ACC112 (cell line): Measurements from ENCODE around the gene FAM184A.

Source experiments
- H2AFZ ChIP-seq: fragments of 200-600 bp; sonication (generic); one replicate; pipeline ENCODE4 v1.6.0; 2017; ENCODE audit warnings: antibody characterized with exemption, low read length; ENCODE audit not compliant: unreplicated experiment
- H3K27ac ChIP-seq: fragments of 200-600 bp; sonication (generic); 2 replicates; pipeline ENCODE4 v1.5.1; 2014; ENCODE audit warnings: low read depth, mild to moderate bottlenecking, antibody characterized with exemption, low read length, moderate library complexity
- H3K27me3 ChIP-seq: fragments of 200-600 bp; sonication (generic); 2 replicates; pipeline ENCODE4 v1.6.1; 2014; ENCODE audit warnings: mild to moderate bottlenecking, antibody characterized with exemption, low read length, moderate library complexity, mixed read lengths; ENCODE audit not compliant: insufficient read depth
- H3K36me3 ChIP-seq: fragments of 200-600 bp; sonication (generic); 2 replicates; pipeline ENCODE4 v1.6.1; 2016; ENCODE audit warnings: mild to moderate bottlenecking, antibody characterized with exemption, low read length, moderate library complexity, mixed read lengths; ENCODE audit not compliant: insufficient read depth
- H3K4me1 ChIP-seq: fragments of 200-600 bp; sonication (generic); one replicate; pipeline ENCODE4 v1.6.1; 2016; ENCODE audit warnings: low read length, mixed read lengths; ENCODE audit not compliant: insufficient read depth, unreplicated experiment, control insufficient read depth
- H3K4me3 ChIP-seq: fragments of 200-600 bp; sonication (generic); 2 replicates; pipeline ENCODE4 v1.5.1; 2014; ENCODE audit warnings: mild to moderate bottlenecking, low read depth, low read length
- H3K79me2 ChIP-seq: fragments of 200-600 bp; sonication (generic); one replicate; pipeline ENCODE4 v1.6.0; 2016; ENCODE audit warnings: low read length; ENCODE audit not compliant: control insufficient read depth, unreplicated experiment, insufficient read depth

FAM184A gene

DNA sequence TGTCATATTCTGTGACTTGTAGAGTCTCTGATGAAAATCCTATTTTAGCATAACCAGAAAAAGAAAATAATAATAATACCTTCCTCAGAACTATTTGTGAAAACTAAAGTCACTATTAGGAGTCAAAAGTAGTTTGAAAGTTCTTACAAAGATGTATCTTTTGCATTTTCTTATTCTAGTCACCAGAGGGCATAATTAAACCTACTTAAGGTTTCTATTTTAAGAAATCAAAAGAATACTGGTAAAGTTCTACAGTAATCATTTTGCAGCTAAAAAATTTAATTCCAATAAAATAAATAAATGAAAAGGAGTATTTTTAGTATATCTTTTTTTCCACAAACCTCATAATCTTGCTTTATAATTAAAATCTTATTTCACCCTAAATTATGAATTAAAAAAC, 115.5 kb downstream of the FAM184A start:
- H2AFZ ChIP-seq: no peak overlapping the region
- H3K27me3 ChIP-seq: no peaks in the 10 kb centered on the region

DNA sequence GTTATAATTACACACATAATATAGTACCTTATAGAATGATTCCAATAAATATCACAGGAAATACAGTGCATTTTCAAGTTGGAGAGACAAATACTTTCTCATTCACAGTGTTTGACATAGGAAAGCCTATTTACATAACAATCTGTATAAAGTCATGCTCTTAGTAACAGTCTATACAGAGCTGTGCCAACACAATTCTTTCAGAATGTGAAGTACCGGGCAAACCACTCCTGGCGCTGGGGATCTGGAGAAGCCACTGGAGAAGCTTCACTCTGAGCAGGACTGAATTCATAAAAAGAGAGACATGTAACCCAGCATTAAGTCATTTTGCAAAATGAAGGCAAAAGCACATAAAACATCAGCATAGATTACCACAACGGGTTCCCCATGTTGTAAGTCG, 118.6 kb downstream of the FAM184A start:
- Histone ChIP-seq H3K36me3 (no peaks in the 10 kb centered on the region), H3K79me2 (no peaks in the 10 kb centered on the region), H2AFZ (no peak overlapping the region), H3K27me3 (no peaks in the 10 kb centered on the region), H3K27ac (no peak overlapping the region), H3K4me1 (no peaks in the 10 kb centered on the region), H3K4me3 (no peak overlapping the region)

More for the DNA sequence above, 115.5 kb downstream of the FAM184A start:
- H3K36me3 ChIP-seq: no peaks in the 10 kb centered on the region
- no peak overlapping the region for H3K4me3 ChIP-seq
- H3K79me2 ChIP-seq: no peaks in the 10 kb centered on the region
- no peaks in the 10 kb centered on the region for H3K4me1 ChIP-seq
- no peak overlapping the region for H3K27ac ChIP-seq

- Histone ChIP-seq H3K79me2 (no peaks in the 10 kb centered on the region), H3K4me3 (no peak overlapping the region), H3K27me3 (no peaks in the 10 kb centered on the region), H3K4me1 (no peaks in the 10 kb centered on the region), H3K36me3 (no peaks in the 10 kb centered on the region), H3K27ac (no peak overlapping the region), H2AFZ (no peak overlapping the region)
Observed at GRCh38 chr6:118953391-118953790, 125.1 kb downstream of the FAM184A start.

DNA sequence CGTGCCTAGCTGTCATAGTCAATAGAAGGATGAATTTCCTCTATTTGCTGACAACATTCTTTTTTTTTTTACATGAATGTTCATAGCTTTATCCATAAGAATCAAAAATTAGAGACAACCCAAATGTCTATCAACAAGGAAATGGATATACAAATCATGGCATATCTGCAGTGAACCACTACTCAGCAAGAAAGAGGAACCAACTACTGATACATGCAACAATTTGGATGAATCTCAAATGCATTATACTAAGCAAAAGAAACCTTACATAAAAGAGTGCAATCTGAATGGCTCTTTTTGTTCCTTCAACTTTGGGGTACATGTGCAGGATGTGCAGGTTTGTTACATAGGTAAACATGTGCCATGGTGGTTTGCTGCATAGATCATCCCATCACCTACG, 125.8 kb downstream of the FAM184A start:
- Histone ChIP-seq H3K79me2 (no peaks in the 10 kb centered on the region), H3K4me3 (no peak overlapping the region), H3K4me1 (no peaks in the 10 kb centered on the region), H3K36me3 (no peaks in the 10 kb centered on the region), H2AFZ (no peak overlapping the region), H3K27ac (no peak overlapping the region), H3K27me3 (no peaks in the 10 kb centered on the region)

DNA sequence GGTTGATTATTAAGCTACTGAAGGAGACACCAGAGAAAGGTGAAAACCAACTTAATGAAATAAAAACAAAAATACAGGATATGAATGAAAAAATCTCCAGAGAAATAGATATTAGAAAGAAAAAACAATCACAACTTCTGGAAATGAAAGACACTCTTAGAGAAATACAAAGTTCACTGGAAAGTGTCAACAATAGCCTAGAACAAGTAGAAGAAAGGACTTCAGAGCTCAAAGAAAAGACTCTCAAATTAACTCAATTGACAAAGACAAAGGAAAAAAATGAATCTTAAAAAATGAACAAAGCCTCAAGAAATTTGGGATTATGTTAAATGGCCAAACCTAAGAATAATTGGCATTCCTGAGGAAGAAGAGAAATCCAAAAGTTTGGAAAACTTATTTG, 133.2 kb downstream of the FAM184A start:
- H3K27me3 ChIP-seq: no peaks in the 10 kb centered on the region; the same call in 1 of the 2 replicates
- H2AFZ ChIP-seq: no peak overlapping the region
- H3K36me3 ChIP-seq: no peaks in the 10 kb centered on the region
- H3K27ac ChIP-seq: no peak overlapping the region
- H3K4me3 ChIP-seq: no peak overlapping the region
- H3K4me1 ChIP-seq: no peaks in the 10 kb centered on the region
- no peaks in the 10 kb centered on the region for H3K79me2 ChIP-seq

- Histone ChIP-seq H3K4me3 (no peak overlapping the region), H3K79me2 (no peaks in the 10 kb centered on the region), H3K27me3 (no peaks in the 10 kb centered on the region), H3K4me1 (peaks cover 3% of the 10 kb centered on the region), H2AFZ (no peak overlapping the region), H3K27ac (no peak overlapping the region), H3K36me3 (no peaks in the 10 kb centered on the region)
Observed at GRCh38 chr6:118940770-118941169, 137.7 kb downstream of the FAM184A start.

GRCh38 chr6:118939683-118940082, 138.8 kb downstream of the FAM184A start:
- Histone ChIP-seq H3K27me3 (no peaks in the 10 kb centered on the region), H3K4me3 (no peak overlapping the region), H3K36me3 (no peaks in the 10 kb centered on the region), H3K79me2 (no peaks in the 10 kb centered on the region), H3K27ac (no peak overlapping the region), H3K4me1 (peaks cover 8% of the 10 kb centered on the region), H2AFZ (no peak overlapping the region)

DNA sequence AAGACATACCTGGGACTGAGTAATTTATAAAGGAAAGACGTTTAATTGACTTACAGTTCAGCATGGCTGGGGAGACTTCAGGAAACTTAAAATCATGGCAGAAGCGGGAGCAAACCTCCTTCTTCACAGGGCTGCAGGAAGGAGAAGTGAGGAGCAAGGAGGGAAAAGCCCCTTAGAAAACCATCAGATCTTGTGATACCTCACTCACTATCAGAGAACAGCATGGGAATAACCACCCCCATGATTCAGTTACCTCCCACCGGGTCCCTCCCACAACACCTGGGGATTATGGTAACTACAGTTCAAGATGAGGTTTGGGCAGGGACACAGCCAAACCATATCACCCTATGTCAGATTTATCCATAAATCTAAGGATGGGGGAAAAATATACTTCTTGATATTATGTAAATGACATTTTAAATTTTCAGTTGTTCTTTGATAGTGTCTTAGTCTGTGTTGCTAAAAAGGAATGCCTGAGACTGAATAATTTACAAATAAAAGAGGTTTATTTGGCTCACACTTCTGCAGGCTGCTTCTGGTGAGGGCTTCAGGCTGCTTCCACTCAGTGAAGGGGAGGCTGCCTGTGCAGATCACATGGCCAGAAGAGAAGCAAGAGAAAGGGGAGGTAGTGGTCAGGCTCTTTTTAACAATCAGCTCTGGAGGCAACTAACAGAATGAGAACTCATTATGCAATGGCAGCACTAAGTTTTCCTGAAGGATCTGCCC, 142.3 kb downstream of the FAM184A start:
- Histone ChIP-seq H2AFZ (no peak overlapping the region), H3K4me1 (peaks cover 15% of the 10 kb centered on the region), H3K27ac (no peak overlapping the region), H3K4me3 (peak overlapping the region; percentile 99; the same call in 1 of the 2 replicates), H3K36me3 (0 out of 2 replicates have a peak, but pooled peaks cover 3% of the 10 kb centered on the region), H3K27me3 (no peaks in the 10 kb centered on the region), H3K79me2 (peaks cover 8% of the 10 kb centered on the region)

DNA sequence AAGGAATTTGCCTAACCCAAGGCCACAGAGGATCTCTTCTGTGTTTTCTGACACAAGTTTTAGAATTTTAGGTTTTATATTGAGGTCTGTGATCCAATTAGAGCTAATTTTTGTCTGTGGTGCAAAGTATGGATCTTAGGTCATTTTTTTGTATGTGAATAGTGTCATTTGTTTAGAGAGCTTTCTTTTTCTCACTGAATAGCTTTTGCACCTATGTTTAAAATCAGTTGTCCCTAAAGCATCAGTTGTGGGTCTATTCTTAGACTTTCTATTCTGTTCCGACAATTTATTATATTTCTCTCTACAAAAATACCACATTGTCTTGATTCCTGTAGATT, 143.2 kb downstream of the FAM184A start:
- Histone ChIP-seq H2AFZ (peak overlapping the region; percentile 98), H3K36me3 (0 out of 2 replicates have a peak, but pooled peaks cover 3% of the 10 kb centered on the region), H3K4me3 (peak overlapping the region; percentile 99), H3K27ac (peak overlapping the region; percentile 57), H3K27me3 (no peaks in the 10 kb centered on the region), H3K4me1 (peaks cover 15% of the 10 kb centered on the region), H3K79me2 (peaks cover 8% of the 10 kb centered on the region)

DNA sequence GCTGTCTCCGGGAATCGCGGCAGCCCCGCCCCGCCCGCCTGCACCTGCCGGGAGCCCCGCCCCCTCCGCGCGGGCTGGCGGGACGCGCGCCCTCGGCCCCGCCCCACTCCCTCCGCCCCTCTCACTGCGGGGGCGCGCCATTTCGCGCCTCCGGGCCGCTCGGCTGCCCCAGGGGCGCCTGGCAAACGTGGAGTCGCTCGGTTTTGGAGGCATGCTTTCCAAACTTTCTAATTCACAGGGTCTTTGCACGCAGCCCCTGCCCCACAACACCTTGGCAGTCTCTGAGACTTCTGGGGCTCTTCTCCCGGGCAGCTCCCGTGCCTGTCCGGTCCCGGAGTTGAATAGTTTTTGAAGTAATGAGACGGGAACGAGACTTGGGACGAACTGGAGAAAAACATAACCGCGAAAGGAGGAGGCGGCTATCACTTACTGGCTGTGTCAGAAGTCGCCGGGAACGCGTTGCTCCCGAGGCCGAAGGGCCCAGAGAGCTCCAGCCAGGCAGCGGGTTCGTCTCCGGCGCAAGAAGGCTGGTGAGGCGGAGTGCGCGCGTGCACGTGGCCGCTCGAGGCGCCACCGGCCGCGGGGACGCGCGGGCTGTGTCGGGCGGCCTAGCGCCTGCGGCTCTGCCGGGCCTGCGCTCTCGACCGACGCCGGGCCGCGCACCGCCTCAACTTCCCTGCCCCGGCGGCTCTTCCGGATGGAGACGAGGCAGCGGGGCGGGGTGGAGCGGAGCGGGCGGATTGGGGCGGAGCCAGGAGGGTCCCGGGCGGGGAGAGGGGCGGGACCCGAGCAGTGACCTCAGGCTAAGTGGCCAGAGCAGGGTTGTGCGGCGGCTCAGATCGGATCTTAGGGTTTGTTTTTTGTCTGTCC, 143.8 kb downstream of the FAM184A start, which contains the start of gene MCM9:
Gene MCM9, minus strand, starts transcription at position 699 of the 870 bp plus-strand sequence. CDS start 3,436 bp downstream, outside the sequence.
- Histone ChIP-seq H3K27ac (peak within 1 kb of the TSS; percentile 75), H3K27me3 (no peaks in the 10 kb centered on the region), H3K4me1 (peaks cover 15% of the 10 kb centered on the region), H3K4me3 (peak within 1 kb of the TSS; percentile 99), H3K36me3 (0 out of 2 replicates have a peak, but pooled peaks cover 3% of the 10 kb centered on the region), H2AFZ (peak within 1 kb of the TSS; percentile 98), H3K79me2 (peaks cover 8% of the 10 kb centered on the region)
